NCI-H345 (cell line): ENCODE results near the gene COA7.

ENCODE experiments used
- DNase-seq: peaks from one replicate; lab custom pipeline; 2025; lab: John Stamatoyannopoulos, UW

COA7 gene

DNA sequence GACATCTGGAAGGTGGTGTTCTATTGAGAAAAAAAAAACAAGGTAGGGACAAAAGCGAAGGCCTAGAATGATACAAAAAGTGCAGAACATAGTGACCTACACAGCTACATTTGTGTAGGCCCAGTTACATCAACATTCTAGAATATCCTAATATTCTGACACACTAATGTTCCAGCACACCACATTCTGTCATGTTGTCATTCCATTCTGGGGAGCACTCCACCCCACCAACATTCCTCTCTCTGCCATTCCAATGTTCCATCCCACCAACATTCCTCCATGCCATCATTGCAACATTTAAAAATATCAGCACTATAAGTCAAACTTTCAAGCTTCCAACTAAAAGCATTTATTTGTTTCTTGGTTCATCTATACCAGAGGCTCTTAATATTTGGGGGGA, 28.5 kb downstream of the COA7 start:
- DNase-seq = no peak

DNA sequence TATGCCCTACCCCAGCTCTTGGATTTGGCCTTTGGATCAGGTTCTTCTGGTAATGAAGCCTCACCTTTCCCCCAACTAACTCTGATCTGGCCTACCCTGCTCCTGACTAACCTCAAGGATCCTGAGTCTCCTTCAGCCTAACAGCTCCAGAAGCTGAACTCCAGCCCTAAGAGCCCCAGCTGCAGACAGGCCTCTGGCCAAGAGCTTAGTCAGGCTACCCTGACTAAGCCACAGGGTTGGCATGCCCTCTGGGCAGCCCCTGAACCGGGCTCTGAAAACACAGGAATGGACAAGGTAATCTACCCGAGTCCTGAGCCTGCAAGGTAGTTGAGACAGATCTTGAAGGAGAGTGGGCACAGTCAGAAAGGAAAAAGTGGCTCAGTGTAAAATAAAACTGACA, 29.4 kb downstream of the COA7 start:
- DNase-seq = no peak

DNA sequence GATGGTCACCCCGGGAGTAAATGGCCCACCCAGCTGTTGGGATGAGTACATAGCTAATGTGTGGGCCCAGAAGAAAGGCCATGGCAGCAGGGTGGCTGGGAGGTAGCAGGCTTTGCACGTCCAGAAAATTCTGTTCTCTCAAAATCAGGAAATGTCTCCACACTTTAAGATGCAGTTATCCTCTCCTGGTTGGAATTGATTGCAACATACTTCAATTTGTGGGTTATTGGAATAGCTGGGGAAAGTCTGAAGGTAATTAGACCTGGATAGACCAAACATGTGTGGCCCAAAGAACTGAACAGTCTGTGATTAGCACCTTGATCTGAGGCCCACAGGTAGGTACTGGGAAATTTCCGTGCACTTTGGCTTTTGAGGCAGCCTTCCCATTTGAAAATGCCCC, 30.2 kb downstream of the COA7 start:
- DNase-seq = no peak

DNA sequence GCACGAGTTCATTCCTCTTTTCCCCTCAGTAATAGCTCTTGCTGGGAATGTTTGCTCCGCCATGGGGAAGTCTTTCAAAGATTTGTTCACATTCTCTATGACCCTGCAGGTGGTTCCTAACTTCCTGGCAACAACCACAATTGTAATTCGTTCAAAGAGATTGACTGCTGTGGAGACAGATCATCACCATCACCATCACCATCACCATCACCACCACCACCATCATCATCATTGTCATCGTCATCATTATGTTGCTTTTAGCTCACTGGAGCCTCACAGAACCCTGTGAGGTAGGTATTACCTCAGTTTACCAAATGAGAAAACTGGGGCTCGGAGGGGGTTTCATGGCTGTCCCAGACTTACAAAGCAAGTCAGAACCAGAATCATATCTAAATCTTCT, 30.9 kb downstream of the COA7 start:
- DNase-seq = no peak

DNA sequence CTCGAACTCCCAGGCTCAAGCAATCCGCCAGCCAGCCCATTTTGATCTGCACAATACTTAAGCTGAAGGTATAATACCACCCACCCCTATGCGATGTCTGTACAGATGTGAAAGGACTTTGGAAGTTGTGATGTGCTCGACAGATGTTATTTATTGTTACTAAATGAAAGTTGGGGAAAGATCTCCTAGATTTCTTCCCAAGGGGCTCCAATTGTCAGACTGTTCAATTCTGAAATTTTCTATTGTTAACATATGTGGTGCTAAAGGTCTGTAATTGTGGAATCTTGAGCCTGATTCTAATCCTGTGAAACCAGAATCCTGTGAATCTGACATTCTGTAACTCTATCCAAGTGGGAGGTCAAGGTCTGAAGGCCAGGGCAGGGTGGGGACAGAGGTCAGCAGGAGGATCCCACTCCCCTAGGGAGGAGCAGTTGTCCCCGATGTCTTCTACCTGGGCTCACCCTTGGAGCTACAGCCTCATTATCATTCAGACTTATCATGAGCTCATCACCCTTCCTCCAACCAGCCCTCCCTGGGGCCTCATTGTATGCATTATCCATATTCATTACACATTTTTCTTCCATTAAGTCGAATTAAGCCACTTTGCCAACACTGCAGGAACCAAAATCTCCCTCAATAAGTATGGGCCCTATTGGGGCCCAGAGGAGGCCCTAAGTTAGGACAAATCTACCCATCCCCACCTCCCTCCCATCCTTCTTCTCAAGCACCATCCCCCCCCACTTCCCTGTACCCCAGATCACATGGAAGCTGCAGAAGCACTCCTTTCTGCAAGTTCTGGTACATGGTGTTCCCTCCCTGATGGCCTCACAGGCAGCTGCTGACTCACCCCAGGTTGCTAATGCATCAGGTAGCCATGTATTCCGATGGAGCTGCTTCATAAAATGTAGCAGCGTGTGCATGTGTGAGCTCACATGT, 32.9 kb downstream of the COA7 start:
- no peak for DNase-seq

DNA sequence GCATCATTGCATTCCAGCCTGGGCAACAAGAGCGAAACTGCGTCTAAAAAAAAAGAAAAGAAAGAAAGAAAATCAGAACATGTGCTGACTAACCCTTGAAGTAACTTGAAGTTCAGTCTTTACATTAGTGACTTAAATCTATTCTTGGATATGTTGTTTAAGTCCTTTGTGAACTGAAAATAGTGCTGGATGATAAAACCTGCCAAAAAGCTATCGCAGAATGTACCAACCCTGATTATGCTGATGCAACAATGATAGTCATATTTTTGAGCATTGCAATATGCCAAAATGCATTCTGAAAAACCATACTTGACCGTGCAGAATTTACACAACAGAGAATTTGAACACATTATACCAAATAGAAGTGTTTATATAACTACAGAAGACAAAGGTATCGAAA, 34.4 kb downstream of the COA7 start:
- no peak for DNase-seq

DNA sequence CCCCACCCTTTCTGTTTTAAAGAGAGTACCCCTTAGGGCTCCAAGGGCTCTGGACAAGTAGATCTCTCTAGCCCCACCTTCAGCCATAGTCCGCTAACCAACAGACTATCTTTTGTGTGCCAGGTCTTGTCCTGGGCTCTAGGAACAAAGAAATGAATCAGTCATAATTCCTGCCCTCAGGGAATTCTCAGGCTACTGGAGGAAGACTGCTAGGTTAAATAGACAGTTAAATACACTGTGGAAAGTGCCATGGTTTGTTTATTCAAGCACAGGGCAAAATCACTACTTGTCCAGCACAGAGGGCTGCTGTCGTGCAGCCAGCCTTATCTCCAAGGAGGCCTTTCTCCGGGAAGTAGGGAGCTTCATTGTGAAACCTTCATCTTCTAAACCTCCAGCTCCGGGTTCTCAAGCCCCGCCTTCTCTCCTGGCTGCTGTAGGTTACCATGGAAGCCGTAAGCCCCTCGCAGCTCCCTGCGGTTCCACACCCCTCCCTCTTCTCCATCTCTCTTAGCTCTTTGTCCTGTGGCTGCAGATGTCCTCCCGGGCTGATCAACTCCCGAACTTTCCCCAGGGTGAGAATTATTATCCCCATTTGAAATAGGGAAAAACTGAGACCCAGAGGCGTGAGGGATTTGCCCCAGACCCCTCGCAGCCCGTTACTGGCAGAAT, 35.4 kb downstream of the COA7 start:
- DNase-seq = peak; percentile 24

DNA sequence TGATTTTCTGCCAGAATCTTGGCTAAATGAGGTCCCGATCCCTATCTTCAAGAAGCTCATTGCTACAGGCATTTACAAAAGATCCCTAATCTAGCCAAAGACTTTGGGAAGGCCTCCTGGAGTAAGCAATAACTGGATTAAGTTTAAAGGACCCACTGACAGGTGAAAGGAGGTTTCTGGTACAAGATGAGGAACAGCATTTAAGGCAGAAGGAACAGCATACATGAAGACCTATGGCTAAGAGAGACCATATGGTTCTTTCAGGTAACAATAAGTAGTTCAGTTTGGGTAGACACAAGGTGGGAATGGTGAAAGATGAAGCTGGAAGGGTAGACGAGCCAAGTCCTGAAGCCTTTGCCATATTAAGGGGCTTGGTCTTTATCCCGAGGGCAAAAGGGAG, 37.3 kb downstream of the COA7 start:
- DNase-seq = no peak

DNA sequence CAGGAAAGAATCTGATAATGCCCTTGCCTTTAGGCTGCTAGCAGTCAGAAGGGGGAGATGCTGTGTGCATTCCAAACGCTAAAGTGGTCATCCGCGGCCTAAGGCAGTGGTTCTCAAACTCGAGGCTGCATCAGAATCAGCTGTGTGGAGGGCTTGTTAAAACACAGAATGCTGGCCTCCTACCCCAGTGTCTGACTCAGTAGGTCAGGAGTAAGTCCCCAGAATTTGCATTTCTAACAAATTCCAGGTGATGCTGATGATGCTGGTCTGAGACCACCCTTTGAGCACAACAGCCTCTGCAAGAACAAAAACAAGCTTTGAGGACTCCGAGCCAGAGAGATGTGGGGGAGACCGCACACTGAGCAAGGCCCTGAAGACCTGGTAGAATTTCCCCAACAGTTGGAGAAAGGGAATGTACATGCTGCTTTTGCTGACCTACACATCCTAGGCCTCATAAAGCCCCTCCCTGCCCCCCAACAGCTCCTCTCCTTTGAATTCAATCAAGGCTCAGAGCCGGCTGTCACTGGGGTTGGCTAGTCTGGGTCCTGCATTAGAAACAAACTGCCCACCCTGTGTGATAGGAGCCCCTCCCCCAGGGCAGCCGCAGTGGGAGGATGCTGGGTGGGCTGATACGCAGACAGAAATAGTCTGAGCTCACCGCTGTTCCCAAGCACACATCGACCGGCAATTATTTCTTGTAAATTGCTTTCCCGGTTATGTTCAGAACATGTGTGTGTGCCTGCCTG, 38.1 kb downstream of the COA7 start:
- DNase-seq = no peak

DNA sequence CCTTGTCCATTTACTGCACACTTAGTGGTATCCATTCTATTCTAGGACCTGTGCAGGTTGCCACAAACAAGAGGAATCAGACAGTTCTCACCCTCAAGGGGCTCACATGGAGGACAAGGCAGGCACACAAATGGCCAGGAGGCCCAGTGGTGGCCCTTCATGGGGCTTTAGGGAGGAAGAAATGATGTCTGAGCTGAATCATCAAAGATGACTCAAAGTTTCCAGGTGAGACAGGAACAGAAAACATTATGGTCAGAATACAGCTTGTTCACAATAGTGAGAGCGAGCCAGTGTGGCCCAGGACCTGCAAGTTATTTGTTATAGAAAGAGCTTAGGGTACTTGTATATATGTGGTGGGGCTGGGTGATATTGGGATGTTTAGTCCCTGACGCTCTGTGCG, 38.8 kb downstream of the COA7 start:
- no peak for DNase-seq

DNA sequence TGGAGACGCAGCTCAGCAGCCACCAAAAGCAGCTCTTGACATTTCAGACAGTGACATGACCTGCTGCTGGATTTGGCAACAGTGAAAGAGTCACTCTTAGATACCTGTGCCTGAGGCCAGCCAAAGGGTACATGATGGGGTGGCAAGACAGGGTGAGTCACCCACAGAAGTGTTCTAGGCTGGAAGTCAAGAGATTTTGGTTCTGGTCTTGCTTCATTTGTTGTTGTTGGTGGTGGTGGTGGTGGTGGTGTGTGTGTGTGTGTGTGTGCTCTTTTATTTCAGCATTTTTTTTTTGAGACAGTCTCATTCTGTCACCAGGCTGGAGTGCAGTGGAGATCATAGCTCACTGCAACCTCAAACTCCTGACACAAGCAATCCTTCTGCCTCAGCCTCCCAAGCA, 39.4 kb downstream of the COA7 start:
- no peak for DNase-seq

DNA sequence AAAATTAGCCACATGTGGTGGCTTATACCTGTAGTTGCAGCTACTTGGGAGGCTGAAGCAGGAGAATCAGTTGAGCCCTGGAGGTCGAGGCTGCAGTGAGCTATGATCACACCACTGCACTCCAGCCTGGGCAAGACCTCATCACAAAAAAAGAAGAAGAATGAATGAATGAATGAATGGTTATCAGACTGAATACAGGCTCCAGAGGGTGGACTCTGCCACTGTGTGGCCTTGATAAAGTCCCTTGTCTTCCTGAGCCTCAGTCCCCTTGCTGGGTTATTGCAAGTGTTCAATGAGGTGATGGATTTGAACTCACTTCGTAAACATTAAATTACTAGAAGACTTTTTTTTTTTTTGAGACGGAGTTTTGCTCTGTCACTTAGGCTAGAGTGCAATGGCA, 40.4 kb downstream of the COA7 start:
- no peak for DNase-seq

DNA sequence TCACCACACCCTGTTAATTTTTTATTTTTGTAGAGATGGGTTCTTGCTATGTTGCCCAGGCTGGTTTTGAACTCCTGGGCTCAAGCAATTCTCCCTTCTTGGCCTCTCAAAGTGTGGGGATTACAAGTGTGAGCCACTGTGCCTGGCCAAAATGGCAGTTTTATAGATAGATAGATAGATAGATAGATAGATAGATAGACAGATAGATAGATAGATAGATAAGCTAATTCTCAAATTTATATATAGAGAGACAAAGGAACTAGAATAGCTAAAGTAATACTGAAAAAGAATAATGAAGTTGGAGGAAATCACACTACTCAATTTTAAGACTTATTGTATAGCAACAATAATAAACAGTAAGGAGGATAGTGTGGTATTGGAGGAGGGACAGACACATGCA, 44.1 kb downstream of the COA7 start:
- no peak for DNase-seq

DNA sequence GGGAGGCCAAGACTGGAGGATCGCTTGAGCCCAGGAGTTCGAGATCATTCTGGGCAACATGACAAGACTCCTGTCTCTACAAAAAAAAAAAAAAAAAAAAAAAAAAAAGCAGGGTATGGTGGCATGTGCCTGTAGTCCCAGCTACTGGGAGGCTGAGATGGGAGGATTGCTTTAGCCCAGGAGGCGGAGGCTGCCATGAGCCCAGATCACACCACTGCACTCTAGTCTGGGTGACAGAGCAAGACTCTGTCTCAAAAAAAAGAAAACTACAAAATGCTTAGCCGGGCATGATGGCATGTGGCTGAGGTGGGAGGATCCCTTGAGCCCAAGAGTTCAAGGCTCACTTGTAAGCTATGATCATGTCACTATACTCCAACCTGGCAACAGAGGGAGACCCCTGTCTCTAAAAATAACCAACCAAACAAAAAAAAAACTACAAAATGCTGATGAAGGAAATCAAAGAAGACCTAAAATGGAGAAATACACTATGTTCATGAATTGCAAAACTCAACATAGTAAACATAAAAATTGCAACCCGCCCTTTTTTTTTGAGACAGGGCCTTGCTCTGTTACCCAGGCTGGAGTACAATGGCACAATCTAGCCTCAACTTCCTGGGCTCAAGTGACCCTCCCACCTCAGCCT, 44.8 kb downstream of the COA7 start:
- DNase-seq = no peak

DNA sequence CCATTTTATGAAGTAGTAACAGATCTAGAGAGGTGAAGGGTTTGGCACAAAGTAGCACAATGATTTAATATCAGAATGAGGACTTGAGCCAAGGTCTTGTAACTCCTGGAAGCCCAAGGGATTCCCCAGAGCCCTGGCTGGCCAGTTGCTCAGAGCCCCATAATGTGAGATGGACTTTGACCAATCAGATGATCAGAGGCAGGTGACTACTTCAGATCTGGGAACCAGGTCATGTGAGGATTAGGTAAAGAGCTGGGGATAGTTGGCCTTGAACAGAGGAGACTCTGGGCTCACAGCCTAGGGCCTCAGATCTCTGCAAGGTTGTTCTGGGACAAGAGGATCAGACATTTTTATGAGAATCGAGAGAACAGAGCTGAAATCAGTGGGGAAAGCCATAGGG, 46.2 kb downstream of the COA7 start:
- DNase-seq = no peak

DNA sequence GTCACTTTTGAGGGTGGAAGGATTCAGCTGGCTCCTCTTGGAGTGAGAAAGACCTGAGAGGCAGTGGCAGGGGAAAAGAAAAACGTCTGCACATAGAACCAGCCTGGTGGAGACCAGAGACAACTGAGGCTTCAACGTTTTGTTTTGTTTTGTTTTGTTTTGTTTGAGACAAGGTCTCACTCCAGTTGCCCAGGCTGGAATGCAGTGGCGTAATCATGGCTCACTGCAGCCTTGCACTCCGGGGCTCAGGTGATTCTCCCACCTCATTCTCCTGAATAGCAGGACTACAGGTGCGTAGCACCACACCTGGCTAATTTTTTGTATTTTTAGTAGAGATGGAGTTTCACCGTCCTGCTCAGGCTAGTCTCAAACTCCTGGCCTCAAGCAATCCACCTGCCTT, 52.9 kb downstream of the COA7 start:
- no peak for DNase-seq

DNA sequence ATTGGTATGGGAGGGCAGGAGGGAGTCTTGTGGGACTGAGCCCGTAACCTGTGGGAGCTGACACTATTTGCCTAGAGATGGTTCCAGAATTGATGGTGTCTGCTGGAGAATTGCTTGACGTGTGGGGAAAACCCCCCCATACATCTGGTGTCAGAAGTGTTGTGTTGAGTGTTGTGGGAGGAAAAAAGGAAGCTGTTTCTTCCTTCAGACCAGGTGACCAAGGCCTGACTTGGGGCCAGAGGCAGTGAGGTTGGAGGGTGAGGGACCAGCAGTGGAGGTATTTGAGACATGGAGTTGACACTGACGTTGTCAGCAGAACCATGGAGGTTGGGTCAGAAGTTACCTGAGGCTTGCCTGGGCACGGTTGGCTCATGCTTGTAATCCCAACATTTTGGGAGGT, 56.8 kb downstream of the COA7 start:
- no peak for DNase-seq

DNA sequence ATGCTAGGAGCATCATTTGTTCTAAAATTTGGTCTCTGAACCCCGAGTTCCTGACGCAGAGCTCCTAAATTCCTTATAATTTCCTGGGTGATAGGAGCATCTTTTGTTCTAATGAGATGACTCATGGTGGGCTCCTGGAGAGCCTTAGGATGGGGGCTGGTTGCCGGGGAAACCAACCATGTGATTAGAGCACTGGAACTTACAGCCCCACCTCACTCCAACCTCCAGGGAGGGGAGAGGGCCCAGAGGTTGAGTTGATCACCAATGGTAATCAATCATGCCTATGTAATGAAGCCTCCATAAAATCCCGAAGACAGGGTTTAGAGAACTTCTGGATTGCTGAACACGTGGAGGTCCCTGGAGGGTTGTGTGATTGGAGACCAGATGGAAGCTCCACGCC, 57.5 kb downstream of the COA7 start:
- no peak for DNase-seq

DNA sequence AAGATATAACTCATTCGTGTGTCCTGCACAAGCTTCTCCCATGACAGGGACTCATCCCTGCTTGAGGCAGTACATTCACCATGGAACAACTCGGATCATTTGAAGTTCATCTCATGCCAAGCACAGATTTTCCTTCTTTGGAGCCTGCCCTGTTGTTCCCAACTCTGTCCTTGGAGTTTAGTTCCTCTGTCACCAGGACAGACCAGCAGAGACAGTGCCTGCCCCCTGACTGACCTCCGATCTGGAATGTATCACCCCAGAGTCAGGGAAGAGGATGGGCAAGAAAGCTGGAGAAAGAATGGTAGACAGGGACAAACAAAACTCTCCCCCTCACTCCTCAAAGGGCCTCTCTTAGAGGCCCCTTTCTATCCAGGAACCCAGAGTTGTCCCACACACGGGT, 60.2 kb downstream of the COA7 start:
- DNase-seq = no peak

DNA sequence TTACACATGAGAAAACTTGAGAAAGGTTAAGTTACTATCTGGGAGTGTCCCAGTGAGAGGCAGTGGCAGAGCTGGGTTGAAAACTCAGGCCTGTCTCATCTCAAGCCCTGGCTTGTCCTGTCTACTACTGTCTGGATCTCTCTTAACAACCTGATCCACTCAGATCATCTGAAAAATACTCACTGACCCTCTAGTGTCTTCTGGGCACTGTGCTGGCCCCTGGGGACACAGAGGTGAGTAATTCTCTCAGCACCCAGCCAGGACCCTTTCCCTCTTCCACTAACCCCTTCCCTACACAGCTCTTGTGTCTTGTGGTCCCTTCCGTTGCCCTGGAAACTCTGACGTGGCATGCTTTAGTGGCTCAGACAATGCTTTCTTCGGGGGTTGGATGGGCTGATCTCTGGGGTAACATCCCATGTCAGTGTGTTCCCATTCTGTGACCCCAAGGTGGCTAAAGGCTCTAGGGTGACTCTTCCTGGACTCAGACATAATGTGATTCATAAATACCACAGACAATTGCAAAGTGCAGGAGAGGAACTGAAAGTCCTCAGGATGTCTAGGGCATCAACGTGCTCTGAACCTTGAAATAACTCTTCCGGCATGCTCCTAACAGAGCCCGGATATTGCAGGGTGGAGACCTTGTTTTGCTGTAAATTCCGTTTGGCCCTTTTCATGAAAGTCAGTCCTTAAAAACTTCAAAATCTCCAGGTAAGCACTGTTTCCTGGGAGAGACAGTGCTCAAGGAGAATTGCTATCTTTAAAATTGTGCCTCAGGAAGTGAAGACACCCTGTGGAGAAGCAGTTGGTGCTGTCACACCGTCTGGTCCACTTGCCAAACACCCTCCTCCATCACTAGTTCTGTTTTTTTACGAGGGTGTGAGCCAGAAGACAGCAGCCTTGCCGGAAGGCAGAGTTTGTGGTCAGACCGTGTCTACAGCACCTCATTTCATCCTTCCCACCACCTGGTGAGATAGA, 61.1 kb downstream of the COA7 start:
- DNase-seq = no peak
